CD4-positive, alpha-beta T cell treated with Interleukin-6 for 4 hours (primary cell): Measurements from ENCODE around the gene CBR3.
"Not testable (repeated sequence)": the region's sequence is repeated elsewhere in the genome, so short reads cannot be mapped to it uniquely, and the experiment has no call there.

ENCODE experiments used
- DNase-seq: peaks from one replicate; pipeline ENCODE4 v3.0.0-alpha.2; 2020; ENCODE audit warnings: mixed read lengths

Gene CBR3

GRCh38 chr21:36134803-36135390 lies at the start of gene CBR3:
CBR3 (plus strand) TSS chr21:36135079; CDS start chr21:36135193, 114 bp downstream.
- peak; percentile 64 for DNase-seq

- no peak for DNase-seq
These were observed 47.3 kb upstream of the CBR3 start for GRCh38 chr21:36087362-36088138.

GRCh38 chr21:36089946-36090345 lies 44.9 kb upstream of the CBR3 start:
- DNase-seq = no peak

DNA sequence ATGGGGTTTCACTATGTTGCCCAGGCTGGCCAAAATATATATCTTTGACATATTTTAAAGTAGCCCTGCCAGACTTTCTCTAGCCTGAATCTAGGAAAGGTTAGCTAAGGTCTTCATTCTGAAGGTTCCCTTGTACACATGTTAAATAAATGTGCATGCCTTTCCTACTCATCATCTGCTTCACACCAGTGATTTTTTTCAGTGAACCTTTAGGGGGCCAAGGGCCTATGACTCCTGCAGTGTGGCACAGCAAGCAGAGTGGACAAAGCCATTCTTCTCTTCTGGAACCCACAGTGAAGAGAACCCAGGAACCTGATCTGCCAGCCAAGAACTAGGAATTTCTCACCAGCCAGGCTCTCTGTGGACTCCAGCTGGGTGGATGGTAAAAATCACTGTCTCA lies 42.2 kb upstream of the CBR3 start:
- no peak for DNase-seq

- DNase-seq = no peak
These were observed 41.4 kb upstream of the CBR3 start for GRCh38 chr21:36093512-36093911.

DNA sequence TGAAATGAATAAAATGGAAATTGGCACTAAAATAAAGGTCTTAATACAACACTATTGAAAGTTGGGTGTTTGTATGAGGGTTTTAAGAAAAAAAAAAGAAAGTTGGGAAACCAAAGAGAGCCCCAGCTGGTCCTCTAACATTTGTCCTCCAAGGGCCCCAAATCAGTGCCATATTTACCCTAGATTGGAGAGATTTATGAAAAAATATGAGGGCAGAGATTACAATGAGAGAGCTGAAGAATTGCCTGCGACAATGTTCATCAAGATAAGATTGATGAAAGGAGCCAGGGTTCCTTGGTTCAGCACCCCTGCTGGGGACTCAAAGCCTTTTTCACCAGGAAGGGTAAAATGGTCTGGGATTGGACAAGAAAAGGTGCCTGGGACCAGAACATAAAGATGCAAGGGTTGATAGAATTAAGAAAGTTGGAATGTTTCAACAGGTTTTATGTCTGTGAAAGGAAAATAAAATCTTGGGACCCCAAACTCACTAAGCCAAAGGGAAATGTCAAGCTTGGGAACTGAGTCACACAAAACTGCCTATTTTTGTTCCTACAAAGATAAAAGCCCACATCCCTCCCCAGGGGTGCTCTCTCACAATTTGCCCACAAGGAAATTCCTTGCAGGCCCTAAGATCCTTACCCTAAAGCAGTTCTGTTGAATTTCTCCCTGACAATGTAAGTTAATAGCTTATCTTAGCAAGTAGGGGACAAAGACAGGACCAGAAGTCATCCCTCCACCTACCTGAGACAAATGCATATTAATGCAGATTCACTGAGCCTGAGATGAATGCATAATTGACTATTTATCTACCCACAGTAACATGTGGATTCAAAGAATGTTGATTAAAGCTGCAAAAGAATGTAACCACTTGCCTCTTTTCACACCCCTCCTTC lies 38.2 kb upstream of the CBR3 start:
- no peak for DNase-seq

GRCh38 chr21:36097427-36098181 lies 37.3 kb upstream of the CBR3 start:
- no peak for DNase-seq

GRCh38 chr21:36098182-36098532 lies 36.7 kb upstream of the CBR3 start:
- DNase-seq = no peak

GRCh38 chr21:36099000-36099399 lies 35.9 kb upstream of the CBR3 start:
- no peak for DNase-seq

DNA sequence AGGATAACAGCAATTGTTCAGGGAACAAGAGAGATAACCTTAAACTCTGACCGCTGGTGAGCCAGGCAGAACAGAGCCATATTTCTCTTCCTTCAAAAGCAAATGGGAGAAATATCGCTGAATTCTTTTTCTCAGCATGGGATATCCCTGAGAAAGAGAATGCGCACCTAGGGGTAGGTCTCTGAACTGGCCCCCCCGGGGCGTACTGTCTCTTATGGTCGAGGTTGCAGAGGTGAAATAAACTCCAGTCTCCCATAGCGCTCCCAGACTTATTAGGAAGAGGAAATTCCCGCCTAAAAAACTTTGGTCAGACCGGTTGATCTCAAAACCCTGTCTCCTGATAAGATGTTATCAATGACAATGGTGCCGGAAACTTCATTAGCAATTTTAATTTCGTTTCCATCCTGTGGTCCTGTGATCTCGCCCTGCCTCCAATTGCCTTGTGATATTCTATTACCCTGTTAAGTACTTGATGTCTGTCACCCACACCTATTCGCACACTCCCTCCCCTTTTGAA lies 35.1 kb upstream of the CBR3 start:
- not testable (repeated sequence) for DNase-seq

- no peak for DNase-seq
These were observed 33.8 kb upstream of the CBR3 start for GRCh38 chr21:36100971-36101641.

DNA sequence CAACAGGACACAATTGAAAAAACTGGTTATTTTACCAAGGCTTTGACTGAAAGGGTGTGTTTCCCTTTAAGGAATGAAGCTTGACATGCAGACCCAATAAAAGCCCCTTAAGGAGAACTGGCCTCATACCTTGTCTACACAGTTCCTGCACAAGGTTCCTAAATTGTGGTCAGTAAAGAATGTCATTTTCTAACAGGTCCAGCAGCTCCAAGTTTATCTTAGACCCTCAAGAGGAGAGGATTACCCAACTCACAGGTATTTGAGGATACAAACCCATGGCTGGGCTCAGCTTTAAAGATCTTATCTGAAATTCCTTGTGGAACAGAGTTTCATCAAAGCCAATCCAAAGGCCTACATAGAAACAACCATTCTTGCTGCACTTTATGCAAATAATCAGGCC lies 31.4 kb upstream of the CBR3 start:
- no peak for DNase-seq

- DNase-seq = peak; percentile 74
These were observed 30.3 kb upstream of the CBR3 start for GRCh38 chr21:36104317-36105300.

GRCh38 chr21:36105327-36105842 lies 29.5 kb upstream of the CBR3 start:
- DNase-seq = no peak

- no peak for DNase-seq
These were observed 25.0 kb upstream of the CBR3 start for GRCh38 chr21:36109868-36110267.

DNA sequence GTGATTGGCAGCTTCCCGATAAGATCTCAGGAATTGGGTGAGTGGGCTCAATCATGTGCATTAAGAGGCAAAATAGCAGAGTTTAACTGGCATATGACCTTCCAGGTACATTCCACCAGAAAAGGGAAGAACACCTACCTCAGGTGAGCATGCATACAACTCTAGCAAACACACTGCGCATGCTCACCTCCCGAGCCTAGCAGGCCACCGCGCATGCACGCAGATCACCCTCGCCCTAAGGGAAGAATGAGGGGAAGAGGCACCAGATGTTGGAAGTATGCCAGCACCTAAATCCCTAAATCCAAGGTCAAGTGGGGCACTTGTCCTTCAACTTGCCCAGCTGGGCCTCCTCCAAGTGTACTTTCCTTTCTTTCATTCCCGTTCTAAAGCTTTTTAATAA lies 23.6 kb upstream of the CBR3 start:
- DNase-seq = no peak

DNA sequence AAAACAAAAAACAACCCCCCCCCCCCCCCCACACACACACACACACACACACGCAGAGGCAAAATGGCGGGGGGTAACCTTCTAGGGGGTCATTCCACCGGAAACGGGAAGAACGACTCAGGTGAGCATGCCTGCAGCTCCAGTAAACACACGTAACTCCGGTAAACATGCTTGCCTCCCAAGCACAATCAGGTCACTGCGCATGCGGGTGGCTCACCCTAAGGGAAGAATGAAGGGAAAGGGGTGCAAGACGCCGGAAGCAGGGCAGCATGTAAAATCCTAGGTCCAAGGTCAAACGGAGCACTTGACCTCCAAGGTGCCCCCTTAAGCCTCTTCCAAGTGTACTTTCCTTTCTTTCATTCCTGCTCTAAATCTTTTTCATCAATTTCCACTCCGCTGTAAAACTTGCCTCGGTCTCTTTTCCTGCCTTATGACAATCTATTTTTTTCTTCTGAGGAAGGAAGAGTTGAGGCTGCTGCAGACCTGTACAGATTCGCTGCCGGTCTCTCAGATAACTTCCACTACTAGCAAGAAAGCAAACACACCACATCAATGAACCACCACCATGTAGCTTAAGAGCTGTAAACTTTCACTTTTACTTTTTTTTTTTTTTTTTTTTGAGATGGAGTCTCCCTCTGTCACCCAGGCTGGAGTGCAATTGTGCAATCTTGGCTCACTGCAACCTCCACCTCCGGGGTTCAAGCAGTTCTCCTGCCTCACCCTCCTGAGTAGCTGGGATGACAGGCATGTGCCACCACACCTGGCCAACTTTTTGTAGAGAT lies 21.0 kb upstream of the CBR3 start:
- DNase-seq = peak; percentile 80

DNA sequence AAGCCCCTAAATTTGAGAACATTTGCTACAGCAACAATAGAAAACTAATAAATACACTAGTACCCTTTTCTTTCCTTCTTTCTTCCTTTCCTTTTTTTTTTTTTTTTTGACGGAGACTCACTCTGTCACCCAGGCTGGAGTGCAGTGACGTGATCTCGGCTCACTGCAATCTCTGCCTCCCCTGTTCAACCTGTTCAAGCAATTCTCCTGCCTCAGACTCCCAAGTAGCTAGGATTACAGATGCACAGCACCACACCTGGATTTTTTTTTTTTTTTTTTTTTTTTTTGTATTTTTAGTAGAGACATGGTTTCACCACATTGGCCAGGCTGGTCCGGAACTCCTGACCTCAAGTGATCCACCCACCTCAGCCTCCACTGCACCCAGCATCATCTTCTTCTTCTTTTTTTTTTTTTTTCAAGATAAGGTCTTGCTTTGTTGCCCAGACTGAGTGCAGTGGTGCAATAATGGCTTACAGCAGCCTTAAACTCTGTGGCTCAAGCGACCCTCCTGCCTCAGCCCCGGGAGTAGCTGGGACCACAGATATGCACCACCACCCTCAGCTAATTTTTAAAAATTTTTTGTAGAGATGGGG lies 19.6 kb upstream of the CBR3 start:
- peak; percentile 14 for DNase-seq

DNA sequence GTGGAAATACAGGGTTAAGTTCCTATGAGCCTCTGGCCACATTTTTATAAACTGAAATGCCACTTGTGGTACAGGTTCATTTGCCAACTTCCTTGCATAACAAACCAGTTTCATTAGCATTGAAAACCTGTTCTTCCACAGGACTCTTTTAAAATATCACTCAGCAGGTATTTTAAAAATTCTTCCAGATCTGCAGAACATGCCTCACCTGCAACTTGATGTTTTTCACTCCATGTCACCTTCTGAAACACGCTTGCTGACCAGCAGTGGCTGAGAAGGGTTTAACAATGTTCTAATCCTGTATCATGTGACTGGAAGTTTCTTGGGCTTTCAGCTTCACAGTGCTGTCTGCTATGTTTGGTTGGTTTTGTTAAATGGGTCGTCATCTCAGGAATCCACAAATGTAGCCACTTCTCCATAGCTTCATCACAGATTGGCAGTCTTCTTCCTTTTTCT lies 17.6 kb upstream of the CBR3 start:
- no peak for DNase-seq
